Hippocampal formation (tissue), 2 donors: ENCODE results near the gene NOTCH2.

Experiments
- DNase-seq, 2 donors: peaks; one replicate each; lab custom pipeline; 2025; lab: John Stamatoyannopoulos, UW

Gene NOTCH2

DNA sequence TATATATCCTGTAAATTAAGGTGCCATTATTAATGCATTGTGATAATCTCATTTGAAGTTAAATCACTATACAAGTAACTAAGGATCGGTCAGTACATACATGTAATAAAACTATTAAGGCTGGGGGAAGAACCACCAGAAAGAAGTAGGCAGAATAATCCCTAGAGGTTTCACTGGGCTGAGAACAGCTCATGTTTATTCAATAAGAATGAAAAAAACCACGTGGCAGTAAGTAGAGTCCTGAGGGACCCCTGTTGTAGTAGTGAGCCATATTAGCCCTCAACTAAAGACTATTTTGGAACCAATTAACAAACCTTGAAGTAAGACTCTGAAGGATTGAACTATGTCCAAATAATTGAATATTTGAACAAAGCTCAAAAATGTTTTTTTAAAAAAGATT is 126.2 kb downstream of the NOTCH2 start:
- DNase-seq = no peak

DNA sequence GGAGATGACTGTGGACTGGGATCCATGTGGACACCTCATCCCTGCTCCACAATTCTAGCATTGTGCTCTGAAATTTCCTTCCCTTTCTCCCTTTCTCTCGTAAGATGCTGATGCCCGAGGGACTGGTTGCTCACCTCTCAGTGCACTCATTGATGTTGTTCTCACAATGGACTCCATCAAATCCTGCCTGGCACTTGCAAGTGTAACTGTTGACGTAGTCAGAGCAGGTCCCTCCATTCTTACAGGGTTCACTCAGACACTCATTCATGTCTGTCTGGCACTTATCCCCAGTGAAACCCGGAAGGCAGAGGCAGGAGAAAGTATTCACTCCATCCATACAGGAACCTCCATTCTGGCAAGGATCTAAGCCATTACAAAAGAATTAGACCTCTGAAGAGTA is 128.1 kb downstream of the NOTCH2 start:
- no peak for DNase-seq

DNA sequence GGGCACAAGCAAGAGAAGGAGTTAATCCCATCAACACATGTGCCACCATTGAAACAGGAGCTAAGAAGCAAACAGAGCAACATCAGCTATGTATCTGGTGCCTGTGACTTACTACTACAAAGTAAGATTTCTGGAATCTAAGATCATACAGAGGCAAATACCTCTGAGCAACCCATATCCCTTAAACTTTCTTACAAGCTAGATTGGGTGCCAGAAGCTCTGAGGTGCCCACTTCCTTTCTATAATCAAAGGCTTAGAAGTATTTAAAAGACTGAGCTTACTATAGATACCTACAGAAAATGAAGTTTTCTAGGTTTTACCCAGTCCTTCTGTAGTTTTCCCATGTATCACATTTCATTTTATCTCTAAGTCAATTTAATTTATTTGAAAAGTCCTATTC is 128.8 kb downstream of the NOTCH2 start:
- DNase-seq = no peak

DNA sequence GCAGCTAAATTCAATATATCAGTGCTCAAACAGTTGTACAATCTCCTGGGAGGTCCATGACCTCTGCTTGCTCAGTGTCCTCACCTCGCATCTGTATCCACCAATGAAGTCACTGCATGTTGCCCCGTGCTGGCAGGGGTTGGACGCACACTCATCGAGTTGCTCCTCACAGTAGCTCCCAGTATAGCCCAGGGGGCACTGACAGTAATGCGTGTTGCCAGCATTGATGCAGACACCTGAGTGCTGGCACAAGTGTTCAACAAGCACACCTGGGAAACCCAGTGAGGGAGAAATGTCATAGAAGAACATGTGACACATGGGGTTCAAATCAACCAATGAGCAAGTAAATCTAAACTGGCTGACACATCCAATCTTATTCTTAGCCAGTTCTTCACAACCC is 132.3 kb downstream of the NOTCH2 start:
- DNase-seq = no peak

DNA sequence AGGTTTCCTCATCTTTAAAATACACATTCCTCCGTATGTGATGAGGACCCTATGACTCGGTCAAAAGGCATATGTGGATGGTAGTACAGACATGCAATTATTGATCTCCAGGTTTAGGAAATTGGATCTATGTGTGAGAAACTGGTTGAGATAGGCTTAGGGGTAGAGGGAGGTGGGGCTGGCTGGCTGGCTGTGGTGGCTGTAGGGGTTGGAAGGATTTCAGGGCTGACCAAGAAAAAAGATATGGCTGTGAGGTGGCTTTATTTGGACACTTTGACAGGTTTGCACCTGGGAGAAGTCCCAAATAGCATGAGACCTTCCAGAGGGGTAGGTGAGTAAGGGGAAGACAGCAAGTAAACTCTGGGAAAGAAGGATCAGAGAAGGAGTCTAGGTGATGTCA is 133.5 kb downstream of the NOTCH2 start:
- no peak for DNase-seq

DNA sequence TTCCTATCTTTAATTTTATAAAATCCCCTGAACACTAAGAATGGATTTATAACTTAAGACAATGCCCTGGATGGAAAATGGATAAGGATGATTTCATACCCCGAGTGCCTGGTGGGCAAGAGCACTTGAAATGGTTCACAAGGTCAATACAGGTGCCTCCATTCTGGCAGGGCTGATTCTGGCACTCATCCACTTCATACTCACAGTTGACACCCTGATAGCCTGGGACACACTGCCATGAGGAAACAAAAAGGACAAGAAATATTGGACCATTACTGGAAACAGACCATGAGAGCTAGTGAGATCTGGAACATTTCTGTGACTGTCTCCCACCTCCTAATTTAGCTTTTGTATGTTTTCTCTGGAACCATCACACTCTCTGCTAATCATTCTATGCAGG is 134.1 kb downstream of the NOTCH2 start:
- no peak for DNase-seq

DNA sequence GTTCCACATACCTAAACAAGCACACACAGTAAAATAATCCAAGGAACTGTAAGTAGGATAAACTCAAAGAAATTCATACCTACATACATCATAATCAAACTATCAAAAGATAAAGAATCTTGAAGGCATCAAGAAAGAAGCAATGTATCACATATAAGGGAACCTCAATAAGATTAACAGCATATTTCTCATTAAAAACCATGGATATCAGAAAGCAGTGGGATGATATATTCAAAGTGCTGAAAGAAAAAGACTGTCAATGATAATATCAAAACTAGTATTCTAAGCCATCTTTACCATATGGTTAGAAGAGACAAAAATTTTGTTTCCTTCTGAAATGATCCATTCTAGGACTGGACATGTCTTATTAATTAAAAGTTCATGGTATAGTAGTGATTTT is 136.1 kb downstream of the NOTCH2 start:
- no peak for DNase-seq

DNA sequence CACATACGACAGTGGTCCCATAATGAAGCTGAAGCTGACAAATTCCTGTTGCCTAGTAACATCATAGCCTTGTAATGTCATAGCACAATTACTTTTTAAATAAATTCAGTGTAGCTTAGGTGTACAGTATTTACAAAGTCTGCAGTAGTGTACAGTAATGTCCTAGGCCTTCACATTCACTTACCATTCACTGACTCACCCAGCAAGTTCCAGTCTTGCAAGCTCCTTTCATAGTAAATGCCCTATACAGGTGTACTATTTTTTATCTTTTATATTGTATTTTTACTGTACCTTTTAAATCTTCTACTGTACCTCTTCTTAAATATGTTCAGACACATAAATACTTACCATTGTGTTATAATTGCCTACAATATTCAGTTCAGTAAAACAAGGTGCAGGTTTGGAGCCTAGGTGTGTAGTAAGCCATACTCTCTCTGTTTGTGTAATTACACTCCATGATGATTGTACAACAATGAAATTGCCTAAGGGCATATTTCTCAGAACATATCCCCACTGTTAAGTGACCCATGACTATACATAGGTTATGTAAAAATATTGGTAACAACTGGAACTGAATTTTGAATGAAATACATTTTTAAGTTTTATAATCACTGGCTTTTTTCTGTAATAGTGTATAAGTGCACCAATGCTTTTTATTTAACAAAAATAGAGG is 139.7 kb downstream of the NOTCH2 start:
- DNase-seq = no peak

DNA sequence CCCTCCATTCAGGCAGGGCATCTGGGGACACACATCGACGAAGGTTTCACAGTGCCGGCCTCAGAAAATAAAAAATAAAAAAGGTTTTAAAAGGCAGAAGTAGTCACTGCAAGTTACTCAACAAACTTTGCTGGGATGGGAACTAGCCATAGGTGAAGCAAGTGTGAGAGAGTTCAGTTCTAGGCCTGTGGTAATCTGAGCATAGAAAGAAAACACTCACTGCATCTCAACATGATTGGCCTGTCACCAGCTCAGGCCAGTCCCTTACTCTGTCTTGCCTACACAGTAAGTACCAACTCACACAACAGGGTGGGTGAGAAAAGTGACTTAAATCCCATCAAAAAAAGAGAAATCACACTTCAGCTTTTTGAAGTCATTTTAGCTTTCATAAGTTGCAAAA is 142.9 kb downstream of the NOTCH2 start:
- DNase-seq = no peak

DNA sequence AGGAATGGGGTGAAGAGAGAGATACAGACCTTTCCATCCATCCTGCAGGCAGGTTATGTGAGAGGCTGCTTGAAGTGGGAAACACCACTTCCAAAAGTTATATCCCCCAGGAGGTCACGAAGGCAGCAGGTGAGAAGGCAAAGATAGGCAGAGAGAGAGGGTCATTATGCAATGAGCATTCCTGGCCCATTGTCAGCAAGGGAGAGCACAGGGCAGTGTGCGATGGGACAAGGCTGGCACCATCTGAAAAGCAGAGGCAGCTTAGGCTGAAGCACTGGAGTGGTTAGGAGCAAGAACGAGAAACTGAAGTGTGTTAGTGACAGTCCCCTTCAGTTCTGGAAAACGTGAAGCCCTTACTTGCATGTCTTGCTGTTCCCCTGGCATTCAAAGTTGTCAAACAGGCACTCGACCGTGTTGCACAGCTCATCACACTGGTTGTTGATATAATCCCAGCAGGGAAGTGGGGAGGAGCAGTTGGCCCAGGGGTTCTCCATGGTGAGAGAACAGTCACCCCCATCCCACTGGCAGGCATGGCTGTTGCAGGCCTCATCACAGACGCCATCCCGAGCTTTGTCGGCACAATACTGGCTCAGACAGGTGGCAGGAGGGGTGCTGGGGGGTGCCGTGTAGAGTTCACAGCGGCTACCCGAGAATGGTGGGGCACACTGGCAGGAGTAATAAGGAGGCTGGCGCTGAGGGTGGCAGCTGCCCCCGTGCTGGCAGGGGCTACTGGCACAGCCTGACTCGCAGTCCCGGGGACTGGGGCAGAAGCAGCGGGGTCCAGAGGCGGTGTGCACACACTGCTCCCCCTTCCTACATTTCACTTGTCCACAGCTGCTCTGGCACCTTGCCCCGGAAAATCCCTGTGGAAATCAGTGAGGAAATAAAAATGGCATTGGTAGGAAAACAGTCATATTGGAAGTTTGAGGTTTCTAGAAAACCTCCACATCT is 144.2 kb downstream of the NOTCH2 start:
- DNase-seq = no peak

DNA sequence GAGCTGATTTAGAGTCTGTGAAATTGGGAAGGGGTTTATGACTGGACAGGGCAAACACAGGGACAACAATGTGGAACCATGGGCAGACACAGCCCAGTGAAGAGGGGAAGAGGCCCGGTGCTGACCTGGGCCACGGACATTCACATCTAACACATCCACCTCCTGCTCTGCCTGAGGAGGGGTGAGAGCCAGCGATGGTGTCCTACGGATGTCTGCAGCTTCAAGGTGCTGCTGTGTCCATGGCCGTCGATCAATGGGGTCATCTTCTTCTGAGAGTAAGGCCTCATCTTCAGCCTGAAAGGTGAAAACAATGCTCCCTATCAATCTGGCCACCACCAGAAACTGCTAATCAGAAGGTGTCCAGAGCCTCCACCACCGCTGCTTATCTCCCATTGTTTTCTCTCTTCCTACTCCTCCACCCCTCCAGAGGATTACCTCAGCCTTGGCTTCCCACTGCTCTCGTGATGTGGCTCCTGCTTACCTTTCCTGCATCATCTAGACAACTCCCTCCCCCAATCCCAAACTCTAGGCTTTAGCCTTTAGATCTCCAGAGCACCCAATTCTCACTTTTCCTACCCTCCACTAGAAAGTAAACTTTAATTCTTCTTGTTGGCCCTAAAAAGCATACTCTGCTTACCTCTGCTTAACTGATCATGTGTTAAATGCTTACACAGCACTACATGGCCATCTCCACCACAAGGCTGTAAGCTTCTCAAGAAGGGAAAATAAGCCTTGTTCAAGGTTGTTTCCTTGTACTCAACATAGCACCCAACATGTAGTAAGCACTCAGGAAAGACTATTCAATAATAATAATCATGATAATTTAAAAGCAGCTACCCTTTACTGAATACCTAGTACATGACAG is 149.1 kb downstream of the NOTCH2 start:
- DNase-seq = no peak

DNA sequence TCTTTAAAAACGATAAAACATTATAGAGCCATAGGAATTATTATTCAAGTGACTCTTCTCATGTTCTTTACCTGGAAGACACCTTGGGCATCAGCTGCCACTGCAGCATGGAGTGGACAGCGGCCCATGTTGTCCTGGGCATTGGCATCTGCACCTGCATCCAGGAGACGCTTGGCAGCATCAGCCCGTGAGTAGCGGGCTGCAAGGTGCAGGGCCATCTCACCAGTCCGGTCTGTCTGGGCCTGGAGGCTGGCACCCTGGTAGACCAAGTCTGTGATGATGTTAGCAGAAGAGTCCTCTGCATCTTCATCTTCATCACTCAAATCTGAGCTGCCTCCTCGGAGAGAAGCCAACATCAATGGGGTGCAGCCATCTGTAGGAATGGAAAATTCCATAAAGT is 150.2 kb downstream of the NOTCH2 start:
- DNase-seq = no peak

DNA sequence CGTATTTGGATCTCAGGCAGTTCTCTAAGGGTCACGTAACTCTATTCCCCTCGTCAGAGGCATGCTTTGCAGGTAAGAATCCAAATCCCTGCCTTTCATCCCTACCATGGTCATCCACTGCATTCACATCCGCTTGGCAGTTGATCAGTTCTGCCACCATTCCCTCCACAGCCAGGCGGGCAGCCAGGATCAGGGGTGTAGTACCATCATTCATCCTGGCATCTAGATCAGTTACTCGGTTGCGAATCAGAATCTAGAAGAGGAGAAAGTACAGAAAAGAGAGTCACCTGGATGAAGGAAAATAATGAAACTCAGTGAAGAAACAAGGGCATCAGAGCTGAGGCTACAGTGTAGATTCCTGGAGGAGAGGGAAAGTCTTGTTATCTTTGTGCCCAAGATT is 151.2 kb downstream of the NOTCH2 start:
- no peak for DNase-seq

DNA sequence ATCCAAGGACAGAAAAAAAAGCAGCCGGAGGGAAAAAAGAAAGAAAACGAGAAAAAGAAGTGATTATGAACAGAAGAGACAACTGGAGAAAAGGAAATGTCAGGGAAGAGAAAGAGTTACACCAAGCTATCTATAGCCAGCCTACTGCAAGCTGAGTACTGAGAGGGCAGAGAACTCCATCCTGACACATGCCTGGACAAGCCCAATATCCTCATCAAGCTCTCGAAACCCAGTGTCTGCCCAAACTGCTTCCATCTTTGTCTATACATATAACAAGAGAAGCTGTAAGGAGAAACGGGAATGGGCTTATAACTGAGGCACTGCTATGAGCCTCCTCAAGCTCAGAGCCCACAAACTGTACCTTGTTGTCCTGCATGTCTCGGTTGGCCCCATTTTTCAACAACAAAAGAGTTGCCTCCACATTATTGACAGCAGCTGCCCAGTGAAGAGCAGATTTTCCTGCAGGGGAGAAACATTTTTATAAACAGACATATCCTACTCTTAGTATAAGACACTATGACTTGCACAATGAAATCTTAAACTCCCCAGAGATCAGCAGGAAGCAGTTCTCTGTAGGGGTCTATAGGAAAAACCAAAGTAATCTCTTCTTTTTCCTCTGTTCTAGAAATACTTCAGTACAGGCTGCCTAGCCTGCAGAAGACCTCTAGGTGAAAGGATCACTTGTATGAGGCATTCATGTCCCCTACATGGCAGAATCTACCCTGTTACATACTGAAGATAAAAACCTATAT is 152.0 kb downstream of the NOTCH2 start:
- DNase-seq = no peak

DNA sequence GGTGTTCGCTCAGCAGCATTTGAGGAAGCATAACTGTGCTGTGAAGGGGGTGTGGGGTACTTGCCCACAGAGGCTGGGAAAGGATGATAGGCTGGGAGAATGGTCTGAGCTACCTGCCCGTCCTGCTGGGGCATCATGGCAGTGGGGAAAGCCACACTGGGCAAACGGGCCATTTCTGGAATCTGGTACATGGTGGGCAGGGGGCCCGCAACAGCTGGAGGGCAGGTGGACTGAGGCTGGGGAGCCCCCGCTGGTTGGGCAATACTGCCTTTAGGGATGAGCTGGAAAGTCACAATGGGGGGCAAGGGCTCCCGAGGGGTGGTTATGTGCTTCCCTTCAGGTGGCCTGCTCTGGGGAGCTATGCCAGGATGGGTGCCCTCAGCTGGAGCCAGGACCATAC is 153.9 kb downstream of the NOTCH2 start:
- DNase-seq = no peak

DNA sequence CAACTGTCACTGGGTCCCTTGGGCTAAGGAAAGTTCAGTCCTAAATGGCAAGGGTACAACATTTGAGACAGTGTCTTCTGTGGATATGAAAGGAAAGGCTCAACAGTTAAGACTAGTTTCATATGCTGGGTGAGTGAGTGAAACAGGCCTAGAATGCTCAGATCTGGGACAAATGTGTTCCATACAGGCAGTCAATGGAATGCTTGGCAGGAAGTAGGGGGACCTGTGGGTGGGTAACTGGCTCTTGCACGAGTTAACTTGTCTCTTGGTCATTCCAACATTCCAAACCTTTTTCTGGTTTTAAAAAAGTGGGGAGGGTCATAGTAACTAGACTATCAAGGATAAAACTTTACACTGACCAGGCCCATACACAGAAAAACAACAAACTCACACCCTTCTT is 155.4 kb downstream of the NOTCH2 start:
- DNase-seq = no peak

DNA sequence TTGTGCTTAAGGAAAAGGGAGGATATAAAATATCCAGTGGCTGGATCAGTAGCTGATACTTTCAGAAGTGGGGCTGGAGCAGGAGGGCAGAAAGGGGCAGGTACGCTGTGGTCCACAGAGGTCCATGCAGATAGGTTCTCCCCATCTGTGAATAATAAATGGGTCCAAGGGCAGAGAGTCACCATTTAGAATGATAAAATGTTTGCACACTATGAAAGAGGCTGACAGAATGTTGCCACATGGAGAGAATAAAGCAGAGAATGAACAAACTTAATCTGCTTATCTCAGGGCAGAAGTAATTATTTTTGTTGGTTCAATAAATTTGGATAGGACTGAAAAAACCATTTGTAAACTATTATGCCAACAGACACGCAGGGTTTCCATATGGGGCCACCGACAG is 156.5 kb downstream of the NOTCH2 start:
- no peak for DNase-seq

DNA sequence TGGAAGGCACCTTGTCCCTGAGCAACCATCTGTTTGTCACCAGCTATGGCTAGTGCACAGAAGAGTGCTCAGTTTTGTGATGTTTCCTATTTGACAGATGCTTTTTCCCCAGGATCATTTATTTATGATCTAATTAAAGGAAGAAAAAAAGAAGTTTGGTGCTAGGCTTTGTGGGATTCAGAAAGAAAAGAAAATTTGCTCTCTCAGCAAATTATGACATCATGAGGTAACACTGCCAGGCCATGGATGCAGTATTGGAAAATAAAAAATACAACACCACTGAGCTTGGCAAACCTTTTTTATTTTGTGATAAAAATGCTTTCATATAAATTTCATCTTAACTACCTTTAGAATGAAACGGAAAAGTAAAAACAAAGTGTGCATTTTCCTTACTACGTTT is 157.7 kb downstream of the NOTCH2 start:
- DNase-seq = no peak

DNA sequence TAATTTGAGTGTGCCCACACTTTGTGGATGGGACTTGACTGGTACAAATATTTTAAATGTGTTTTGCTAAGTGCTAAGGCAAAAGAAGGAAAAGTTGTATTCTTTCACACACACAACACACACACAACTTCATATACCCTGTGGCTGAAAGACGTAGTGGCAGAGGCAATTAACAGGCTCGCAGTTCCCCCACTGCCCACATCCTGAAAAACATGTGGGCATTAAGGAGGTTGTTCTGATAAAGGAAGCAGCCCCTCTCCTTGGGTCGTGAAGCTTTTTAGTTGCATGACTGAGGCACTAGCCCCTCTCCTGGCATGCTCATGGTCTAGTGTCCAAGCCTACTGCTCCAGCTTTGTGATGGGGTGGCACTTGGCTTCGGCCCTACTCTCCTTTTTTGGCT is 158.8 kb downstream of the NOTCH2 start:
- no peak for DNase-seq

DNA sequence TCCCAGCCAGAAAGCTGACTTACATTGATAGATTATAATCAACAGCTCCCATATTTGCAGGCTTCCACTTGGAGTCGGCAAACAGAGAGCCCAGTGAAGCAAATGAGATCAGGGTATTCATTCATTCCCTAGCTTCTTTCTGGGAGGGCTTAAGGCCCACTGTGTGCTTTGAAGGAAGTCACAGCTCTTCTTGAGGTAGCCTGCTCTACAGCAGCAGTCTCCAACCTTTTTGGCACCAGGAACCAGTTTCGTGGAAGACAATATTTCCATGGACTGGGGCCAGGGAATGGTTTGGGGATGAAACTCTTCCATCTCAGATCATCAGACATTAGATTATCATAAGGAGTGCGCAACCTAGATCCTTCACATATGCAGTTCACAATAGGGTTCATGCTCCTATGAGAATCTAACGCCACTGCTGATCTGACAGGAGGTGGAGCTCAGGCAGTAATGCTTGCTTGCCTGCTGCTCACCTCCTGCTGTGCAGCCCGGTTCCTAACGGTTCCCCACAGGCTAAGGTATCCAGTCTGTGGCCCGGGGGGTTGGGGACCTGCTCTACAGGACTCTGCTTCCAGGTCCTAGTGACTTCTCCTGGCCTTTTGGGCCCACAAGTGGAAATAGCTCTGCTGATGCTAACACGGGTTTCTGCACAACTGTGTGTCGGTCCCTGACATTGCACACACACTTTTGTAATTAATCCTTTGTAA is 159.4 kb downstream of the NOTCH2 start:
- DNase-seq = no peak

DNA sequence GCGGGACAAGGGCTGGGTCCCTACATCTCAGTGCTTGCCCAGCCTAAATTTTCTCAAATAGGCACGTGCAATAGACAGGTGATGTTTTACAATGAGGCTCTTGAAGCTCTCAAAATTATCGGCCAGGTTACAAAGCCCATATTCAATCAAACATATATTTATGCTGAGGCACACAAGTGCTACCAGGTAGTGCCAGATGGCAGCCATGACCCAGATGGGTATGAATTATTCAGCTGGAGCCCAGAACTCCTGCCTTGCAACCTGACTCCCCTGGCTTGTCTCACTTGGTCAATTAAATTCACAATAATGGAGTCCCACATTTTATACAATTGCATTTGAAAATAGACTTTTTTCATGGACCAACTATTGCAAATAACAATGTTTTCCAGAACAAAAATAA is 160.8 kb downstream of the NOTCH2 start:
- DNase-seq = no peak
